ENCODE data around the gene ALDH8A1.

ALDH8A1 gene

DNA sequence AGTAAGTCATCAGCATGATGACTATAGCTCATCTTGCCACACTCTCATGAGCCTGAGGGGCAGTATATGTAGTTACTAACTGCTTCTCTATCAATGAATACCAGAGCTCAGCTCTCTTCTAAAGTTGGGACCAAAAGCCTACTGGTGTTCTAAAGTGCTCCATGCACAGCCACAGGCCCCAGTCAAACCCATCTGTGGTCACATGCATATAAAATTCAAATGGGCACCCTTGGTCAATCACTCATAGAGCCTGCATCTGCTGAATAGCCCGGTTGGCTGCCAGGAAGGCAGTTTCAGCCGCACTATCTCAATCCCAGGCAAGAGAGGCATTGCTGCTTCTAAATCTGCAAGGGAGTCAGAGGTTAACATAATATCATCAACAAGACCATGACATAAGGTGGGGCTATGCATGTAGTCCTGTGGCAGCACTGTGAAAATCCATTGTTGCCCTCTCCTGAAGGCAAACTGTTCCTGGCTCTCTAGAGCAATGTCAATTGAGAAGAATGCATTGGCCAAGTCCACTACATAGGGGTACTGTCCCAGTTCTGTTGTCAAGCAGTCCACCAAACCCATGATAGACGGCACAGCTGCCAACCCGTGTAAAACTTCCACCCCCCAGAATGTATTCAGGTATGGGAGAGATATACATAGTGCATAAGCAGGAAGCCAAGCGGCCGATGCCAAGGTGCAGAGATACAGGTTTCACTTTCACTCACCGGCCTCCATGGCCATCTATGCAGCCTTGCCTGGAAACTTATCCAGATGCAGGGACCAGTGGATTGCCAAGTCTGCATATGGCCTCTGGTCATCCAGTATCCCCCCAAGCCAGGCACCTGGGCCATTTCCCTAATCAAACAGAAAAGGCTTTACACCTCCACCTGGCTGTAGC is 76.2 kb downstream of the ALDH8A1 start:
- no peak for DNase-seq (ENCODE audit: low read depth in 3 of 3)

DNA sequence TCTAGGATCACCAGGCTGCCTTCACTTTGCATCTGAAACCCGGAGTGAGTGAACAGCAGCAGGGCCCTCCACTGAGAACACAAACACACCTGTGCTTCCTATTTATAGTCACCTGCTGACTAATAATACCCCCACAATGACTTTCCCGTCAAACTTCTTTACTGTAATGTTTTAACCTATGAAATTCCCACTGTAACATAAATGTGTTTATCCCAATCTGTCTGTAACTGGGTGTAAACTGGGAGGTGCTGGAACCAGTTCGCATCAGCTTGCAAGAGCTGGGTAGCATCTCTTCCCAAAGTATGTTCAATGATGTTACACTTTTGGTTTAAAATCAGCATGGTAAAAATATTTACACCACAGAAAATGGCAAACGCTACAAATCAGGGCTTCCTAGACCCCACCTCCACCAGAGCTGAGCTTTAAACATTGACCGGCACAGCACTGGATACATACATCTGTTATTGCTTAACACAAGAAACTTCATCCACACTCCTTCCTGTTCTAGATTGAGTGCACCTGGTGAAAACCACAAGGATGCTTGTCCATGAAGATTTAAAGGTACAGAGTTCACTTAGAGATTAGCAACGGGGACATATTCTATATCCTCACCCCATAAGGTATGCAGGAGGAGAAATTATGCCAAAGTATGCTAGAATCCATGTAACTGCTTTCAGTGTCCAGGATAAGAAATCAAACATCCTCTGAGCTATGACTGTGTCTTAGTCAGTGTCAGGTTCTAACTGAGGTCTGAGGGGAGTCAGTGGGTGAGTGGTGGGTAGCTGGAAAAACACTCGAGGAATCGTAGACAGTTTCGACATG is 79.0 kb downstream of the ALDH8A1 start:
- no peak for DNase-seq (ENCODE audit: low read depth in 3 of 3)

DNA sequence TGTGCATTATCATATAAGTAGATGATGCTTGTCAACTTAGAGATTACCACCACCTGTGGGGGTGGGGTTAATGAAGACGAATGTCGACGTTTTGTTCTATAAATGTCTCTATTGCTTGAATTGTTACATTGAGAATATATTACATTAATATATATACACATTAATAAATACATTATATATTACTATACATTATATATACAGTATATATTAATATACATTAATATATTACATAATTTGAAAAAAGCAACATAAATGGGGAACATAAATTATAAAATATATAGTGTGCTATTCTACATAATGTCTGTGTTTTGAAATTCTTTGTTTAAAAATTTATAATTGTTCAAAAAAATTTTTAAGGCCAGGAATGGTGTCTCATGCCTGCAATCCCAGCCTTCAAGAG is 81.1 kb downstream of the ALDH8A1 start:
- no peak for DNase-seq (ENCODE audit: low read depth in 3 of 3)
